ENCODE measurements around the gene NEK5.

GRCh38 chr13:51995677-51996551 lies 133.0 kb downstream of the NEK5 start:
- TF ChIP-seq CTCF (optimal IDR thresholded peaks at IDR 0.05 in 1 of 3, IDR thresholded peaks at IDR 0.05 in 1 of 3, conservative IDR thresholded peaks at IDR 0.05 in 1 of 3; ENCODE audit: extremely low read depth in 1 of 3, insufficient read depth in 2 of 3, low read length in 3 of 3) = peak; percentile 8 to 23 (median 13)
- TF ChIP-seq EZH2 (IDR thresholded peaks at IDR 0.05; ENCODE audit: low read length) = no peak
